Activated CD4-positive, alpha-beta T cell treated with anti-CD3 and anti-CD28 coated beads for 48 hours (primary cell): ENCODE measurements around the gene GUCD1.

ENCODE experiments used
- DNase-seq: peaks from one replicate; pipeline ENCODE4 v3.0.0-alpha.2; 2020

GUCD1 gene

DNA sequence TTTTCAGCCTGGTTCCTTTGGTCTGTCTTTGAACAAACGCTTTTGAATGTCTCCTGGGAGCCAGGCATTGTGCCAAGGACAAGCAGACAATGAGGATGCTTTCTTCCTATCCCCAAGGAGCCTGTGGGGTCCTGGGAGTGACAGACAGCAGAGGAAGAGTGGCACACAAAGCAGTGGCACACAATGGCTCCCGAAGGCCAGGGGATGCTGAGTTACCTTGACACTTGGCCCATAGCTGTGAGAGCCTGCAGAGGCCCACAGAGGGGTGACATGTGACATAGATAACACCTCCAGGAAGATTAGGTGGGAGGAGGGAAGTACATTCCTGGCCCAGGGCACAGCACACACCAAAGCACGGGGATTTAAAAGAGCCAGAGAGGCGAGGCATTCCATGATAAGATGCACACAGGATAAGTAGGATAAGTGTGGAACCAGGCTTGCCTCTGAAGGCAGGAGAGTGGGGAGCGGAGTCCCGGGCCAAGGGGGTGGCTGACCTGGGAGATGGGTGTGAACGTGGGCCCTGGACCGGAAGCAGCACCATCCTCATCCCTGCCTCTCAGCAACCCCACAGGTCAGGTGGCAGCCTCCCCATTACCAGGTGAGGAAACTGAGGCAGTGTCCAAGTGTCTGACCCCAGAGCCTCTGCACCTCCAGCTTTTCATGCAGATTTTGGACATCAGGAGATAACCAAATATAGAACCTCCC is 53.5 kb downstream of the GUCD1 start:
- no peak for DNase-seq

GRCh38 chr22:24500277-24500820 is 54.6 kb downstream of the GUCD1 start:
- no peak for DNase-seq

DNA sequence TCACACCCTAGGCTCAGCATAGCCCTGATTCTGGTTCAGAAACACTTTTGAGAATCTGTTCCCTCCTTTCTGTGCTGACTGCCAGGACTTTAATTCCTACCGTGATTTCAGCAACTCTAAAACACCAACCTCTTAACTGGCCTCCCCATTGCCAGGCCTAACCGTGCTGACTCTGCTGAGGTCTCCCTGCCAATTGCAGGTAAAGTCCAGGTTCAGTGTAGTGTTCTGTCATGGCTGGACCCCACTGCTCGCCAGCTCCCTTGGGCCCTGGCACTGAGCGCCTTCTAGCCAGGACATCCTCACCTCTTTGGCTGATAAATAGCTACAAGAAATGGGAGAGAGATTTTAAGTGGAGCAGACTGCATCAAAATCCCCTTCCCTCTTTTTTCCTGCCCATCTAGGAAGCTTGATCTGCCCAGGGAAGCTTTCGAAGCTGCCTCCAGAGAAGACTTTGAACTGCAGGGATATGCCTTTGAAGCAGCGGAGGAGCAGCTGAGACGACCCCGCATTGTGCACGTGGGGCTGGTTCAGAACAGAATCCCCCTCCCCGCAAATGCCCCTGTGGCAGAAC is 55.1 kb downstream of the GUCD1 start:
- DNase-seq = no peak

DNA sequence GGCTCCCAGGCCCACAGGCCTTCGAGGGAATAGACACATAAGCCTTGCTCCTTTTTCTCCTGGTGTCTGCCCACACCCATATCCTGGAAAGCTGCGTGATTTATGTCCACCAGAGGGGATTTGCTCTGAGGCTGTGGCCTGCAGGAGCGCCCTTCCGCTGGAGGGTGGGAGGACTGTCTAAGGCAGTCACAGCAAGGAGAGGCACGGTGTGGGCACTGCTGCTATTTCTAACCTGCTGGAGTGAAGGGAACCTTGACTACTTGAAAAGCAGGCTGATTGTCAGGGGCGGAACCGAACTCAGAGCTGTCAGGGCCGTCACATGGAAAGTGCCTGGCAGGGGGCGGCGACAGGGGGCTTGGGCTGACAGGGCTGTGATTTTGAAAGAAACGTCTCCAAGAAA is 56.1 kb downstream of the GUCD1 start:
- DNase-seq = no peak

DNA sequence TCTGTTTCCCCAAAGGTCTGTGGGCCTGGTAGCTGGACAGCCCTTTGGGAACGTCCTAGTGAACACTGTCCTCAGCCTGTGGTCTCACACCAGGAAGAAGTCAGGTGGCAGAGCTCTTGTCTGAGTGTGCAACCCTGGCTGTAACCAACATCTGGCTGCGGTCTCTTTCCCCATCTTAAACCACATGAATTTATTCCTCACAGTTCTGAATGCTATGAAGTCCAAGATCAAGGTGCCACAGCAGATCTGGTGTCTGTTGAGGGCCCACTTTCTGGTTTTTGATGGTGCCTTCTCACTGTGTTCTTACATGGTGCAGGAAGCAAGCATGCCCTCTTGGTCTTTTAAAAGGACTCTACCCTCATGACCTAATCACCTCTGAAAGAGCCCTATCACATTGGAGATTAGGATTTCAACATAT is 57.1 kb downstream of the GUCD1 start:
- no peak for DNase-seq

GRCh38 chr22:24496661-24497060 is 58.3 kb downstream of the GUCD1 start:
- no peak for DNase-seq

- DNase-seq = no peak
Observed at GRCh38 chr22:24496234-24496633, 58.7 kb downstream of the GUCD1 start.

DNA sequence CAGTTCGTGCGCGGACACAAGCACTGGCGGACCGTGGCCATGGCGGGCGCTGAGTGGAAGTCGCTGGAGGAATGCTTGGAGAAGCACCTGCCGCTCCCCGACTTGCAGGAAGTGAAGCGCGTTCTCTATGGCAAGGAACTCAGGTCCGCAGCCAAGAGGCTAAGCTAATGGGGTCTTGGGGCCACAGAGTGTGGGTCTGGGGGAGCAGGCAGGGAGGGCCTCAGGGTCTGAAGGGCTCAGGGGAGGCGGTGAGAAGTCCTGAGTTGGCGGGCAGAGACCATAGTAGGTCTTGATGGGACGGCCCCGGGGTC is 59.6 kb downstream of the GUCD1 start:
- DNase-seq = no peak

- DNase-seq = no peak
Observed at GRCh38 chr22:24494528-24495364, 60.2 kb downstream of the GUCD1 start, which contains the start of gene UPB1. UPB1 (plus strand) TSS chr22:24495332; CDS start chr22:24495404, 72 bp downstream.

- no peak for DNase-seq
Observed at GRCh38 chr22:24494167-24494527, 60.8 kb downstream of the GUCD1 start.

DNA sequence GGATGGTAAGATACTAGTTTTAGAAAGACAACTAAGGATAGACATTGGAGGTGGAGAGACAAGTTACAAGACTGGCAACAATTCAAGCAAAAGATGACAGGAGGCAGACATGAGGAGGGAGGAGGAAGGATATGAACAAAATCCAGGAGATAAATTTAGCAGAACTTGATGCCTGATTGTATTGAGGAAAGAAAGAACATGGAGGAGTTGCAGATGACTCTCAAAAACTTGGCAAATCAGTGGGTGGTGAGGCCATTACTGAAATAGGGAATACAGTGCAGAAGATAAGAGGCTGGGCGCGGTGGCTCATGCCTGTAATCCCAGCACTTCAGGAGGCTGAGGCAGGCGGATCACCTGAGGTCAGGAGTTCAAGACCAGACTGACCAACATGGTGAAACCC is 62.5 kb downstream of the GUCD1 start:
- DNase-seq = no peak
